ENCODE data around the gene NOVA2.

DNA sequence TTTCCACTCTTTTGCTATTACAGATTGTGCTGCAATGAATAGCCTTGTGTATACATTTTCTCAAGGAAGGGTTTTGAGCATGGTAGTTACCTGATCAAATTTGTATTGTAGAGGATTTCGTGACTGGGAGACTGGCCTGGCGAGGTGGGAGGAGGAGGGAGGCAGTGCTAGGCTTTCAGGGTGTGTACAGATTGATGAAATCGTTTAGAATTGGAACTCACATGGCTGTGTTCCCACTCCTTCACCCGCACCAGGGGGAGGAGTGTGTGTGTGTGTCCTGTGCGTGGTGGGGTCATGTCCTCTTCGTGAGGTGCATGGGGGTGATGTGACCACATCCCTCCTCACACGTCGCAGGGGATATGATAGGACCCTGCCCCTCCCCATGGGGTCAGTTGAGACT lies 40.9 kb upstream of the NOVA2 start:
- TF ChIP-seq, protein P1, sequence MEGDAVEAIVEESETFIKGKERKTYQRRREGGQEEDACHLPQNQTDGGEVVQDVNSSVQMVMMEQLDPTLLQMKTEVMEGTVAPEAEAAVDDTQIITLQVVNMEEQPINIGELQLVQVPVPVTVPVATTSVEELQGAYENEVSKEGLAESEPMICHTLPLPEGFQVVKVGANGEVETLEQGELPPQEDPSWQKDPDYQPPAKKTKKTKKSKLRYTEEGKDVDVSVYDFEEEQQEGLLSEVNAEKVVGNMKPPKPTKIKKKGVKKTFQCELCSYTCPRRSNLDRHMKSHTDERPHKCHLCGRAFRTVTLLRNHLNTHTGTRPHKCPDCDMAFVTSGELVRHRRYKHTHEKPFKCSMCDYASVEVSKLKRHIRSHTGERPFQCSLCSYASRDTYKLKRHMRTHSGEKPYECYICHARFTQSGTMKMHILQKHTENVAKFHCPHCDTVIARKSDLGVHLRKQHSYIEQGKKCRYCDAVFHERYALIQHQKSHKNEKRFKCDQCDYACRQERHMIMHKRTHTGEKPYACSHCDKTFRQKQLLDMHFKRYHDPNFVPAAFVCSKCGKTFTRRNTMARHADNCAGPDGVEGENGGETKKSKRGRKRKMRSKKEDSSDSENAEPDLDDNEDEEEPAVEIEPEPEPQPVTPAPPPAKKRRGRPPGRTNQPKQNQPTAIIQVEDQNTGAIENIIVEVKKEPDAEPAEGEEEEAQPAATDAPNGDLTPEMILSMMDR (IDR thresholded peaks at IDR 0.05; ENCODE audit: low read depth, low read length, poor library complexity, severe bottlenecking) = no peak
- no peak for TF ChIP-seq EZH2phosphoT487 (IDR thresholded peaks at IDR 0.05; ENCODE audit: borderline replicate concordance, low read length)

Measured in DOHH2 (cell line).